Liver (tissue), 9 donors: ENCODE results near the gene FAM53B. TPM values are rescaled to one million over a fixed set of nuclear protein-coding genes. Genes with fewer than 3 reads are reported as not detected.

Experiments
- DNase-seq: peaks from one replicate; pipeline ENCODE4 v3.0.0-alpha.2; 2017; ENCODE audit warnings: low spot score
- H3K27ac ChIP-seq, 2 donors: one replicate each; pipeline ENCODE4 v1.7.0; 2013; ENCODE audit warnings: inconsistent platforms in 2 of 2, low read length in 2 of 2, control low read depth in 1 of 2, low read depth in 1 of 2, mild to moderate bottlenecking in 1 of 2
- H3K27me3 ChIP-seq, 4 donors: one replicate each; pipeline versions ENCODE4 v1.6.1 to v1.7.0; 2013; ENCODE audit warnings: low read length in 3 of 4, inconsistent platforms in 1 of 4, mild to moderate bottlenecking in 1 of 4, moderate library complexity in 1 of 4; ENCODE audit not compliant: control insufficient read depth in 4 of 4, insufficient read depth in 4 of 4
- H3K36me3 ChIP-seq, 4 donors: one replicate each; pipeline versions ENCODE4 v1.6.1 to v1.7.0; 2013; ENCODE audit warnings: low read length in 3 of 4, mild to moderate bottlenecking in 3 of 4, low read depth in 1 of 4, moderate library complexity in 1 of 4; ENCODE audit not compliant: control insufficient read depth in 4 of 4, insufficient read depth in 3 of 4
- H3K4me1 ChIP-seq, 4 donors: one replicate each; pipeline versions ENCODE4 v1.6.1 to v1.7.0; 2013; ENCODE audit warnings: low read length in 3 of 4, mild to moderate bottlenecking in 3 of 4, moderate library complexity in 1 of 4; ENCODE audit not compliant: control insufficient read depth in 4 of 4, insufficient read depth in 4 of 4
- H3K4me3 ChIP-seq, 3 donors: one replicate each; pipeline versions ENCODE4 v1.6.1 to v1.7.0; 2013; ENCODE audit warnings: low read length in 3 of 3, control low read depth in 1 of 3, low read depth in 1 of 3, mild to moderate bottlenecking in 1 of 3
- H3K9ac ChIP-seq, 2 donors: one replicate each; pipeline ENCODE4 v1.7.0; 2013; ENCODE audit warnings: low read length in 2 of 2, mild to moderate bottlenecking in 2 of 2, moderate library complexity in 2 of 2, control low read depth in 1 of 2, low read depth in 1 of 2
- H3K9me3 ChIP-seq, 4 donors: one replicate each; pipeline versions ENCODE4 v1.6.1 to v1.7.0; 2013; ENCODE audit warnings: low read length in 3 of 4; ENCODE audit not compliant: control insufficient read depth in 4 of 4
- ATF3 ChIP-seq: IDR thresholded peaks from 2 replicates; pipeline ENCODE4 v1.6.1; 2016; ENCODE audit warnings: antibody characterized with exemption
- CTCF ChIP-seq: fragments of 150-350 bp; IDR thresholded peaks from 2 replicates; pipeline ENCODE4 v1.5.1; 2017; ENCODE audit warnings: improper control_type of control experiment, low read depth, low read length; ENCODE audit not compliant: missing input control
- EGR1 ChIP-seq, 2 donors: IDR thresholded peaks; 2 replicates each; pipeline ENCODE4 v1.6.1; 2016 to 2018; ENCODE audit warnings: antibody characterized with exemption in 2 of 2, low read depth in 2 of 2
- FOXA1 ChIP-seq: IDR thresholded peaks from 2 replicates; pipeline ENCODE4 v1.6.1; 2016; ENCODE audit warnings: antibody characterized with exemption
- FOXA2 ChIP-seq: IDR thresholded peaks from 2 replicates; pipeline ENCODE4 v1.6.1; 2016; ENCODE audit warnings: antibody characterized with exemption
- GABPA ChIP-seq, 2 donors: IDR thresholded peaks in 1 of 2; conservative IDR thresholded peaks in 1 of 2; 2 replicates each; pipeline ENCODE4 v1.6.1; 2016; ENCODE audit warnings: antibody characterized with exemption in 2 of 2, mild to moderate bottlenecking in 1 of 2, moderate library complexity in 1 of 2
- HNF4A ChIP-seq, 2 donors: conservative IDR thresholded peaks; 2 replicates each; pipeline ENCODE4 v1.6.1; 2016; ENCODE audit warnings: antibody characterized with exemption in 2 of 2, mild to moderate bottlenecking in 2 of 2
- HNF4G ChIP-seq: IDR thresholded peaks from 2 replicates; pipeline ENCODE4 v1.6.1; 2016; ENCODE audit warnings: antibody characterized with exemption
- JUND ChIP-seq, 2 donors: IDR thresholded peaks; 2 replicates each; pipeline ENCODE4 v1.6.1; 2016; ENCODE audit warnings: antibody characterized with exemption in 2 of 2
- MAX ChIP-seq: IDR thresholded peaks from 2 replicates; pipeline ENCODE4 v1.6.1; 2016; ENCODE audit warnings: antibody characterized with exemption
- NR2F2 ChIP-seq: IDR thresholded peaks from 2 replicates; pipeline ENCODE4 v1.6.1; 2016; ENCODE audit warnings: antibody characterized with exemption
- RAD21 ChIP-seq, 2 donors: IDR thresholded peaks; 2 replicates each; pipeline ENCODE4 v1.6.1; 2016; ENCODE audit warnings: antibody characterized with exemption in 2 of 2, mild to moderate bottlenecking in 2 of 2
- REST ChIP-seq: IDR thresholded peaks from 2 replicates; pipeline ENCODE4 v1.6.1; 2016; ENCODE audit warnings: antibody characterized with exemption, mild to moderate bottlenecking
- RXRA ChIP-seq, 2 donors: IDR thresholded peaks; 2 replicates each; pipeline ENCODE4 v1.6.1; 2017 to 2018; ENCODE audit warnings: antibody characterized with exemption in 2 of 2, mild to moderate bottlenecking in 1 of 2
- SP1 ChIP-seq: IDR thresholded peaks from 2 replicates; pipeline ENCODE4 v1.6.1; 2018; ENCODE audit warnings: antibody characterized with exemption, mild to moderate bottlenecking
- YY1 ChIP-seq: IDR thresholded peaks from 2 replicates; pipeline ENCODE4 v1.6.1; 2016; ENCODE audit warnings: antibody characterized with exemption, mild to moderate bottlenecking
- ZBTB33 ChIP-seq: IDR thresholded peaks from 2 replicates; pipeline ENCODE4 v1.6.1; 2016; ENCODE audit warnings: antibody characterized with exemption
- WGBS: extraction: QIAGEN DNeasy Blood & Tissue Kit; methylation state at CpG from one replicate; pipeline ENCODE4 v1.1.7; 2013; 5-methylcytosine and 5-hydroxymethylcytosine counted together
- polyA plus RNA-seq, 2 donors: library from polyadenylated mRNA; stranded (reverse) in 1 of 2; unstranded in 1 of 2; fragments of 200-250 nt in 1 of 2; fragments of >200 nt in 1 of 2; fragmentation: Nextera tagmentation in 1 of 2; extraction: Ambion mirVana in 1 of 2; gene quantifications; one replicate each; pipeline versions ENCODE4 v1.2.1 to v1.2.3, GENCODE V29; 2013 to 2015
- total RNA-seq, 2 donors: library from RNA; depleted of rRNA; stranded (reverse); fragments of >200 nt; gene quantifications; one replicate each; pipeline ENCODE4 v1.2.3, GENCODE V29; 2014
- donor health status: healthy.
- donor health status: healthy.
- donor health status: healthy.
- donor health status: healthy.
- donor health status: healthy.

FAM53B gene
- total and polyA plus RNA-seq, 4 donors = 1.1 to 24.0 (median 6.3) TPM

GRCh38 chr10:124578231-124579010 is 165.8 kb downstream of the FAM53B start:
- Histone ChIP-seq H3K36me3 (no peaks in the 10 kb centered on the region), H3K4me1 (no peaks in the 10 kb centered on the region), H3K27ac (no peak overlapping the region), H3K9ac (no peak overlapping the region), H3K4me3 (no peak overlapping the region), H3K27me3 (no peaks in the 10 kb centered on the region), H3K9me3 (no peaks in the 10 kb centered on the region)
- TF ChIP-seq YY1 = no peak
- no peak for TF ChIP-seq ZBTB33
- no peak for TF ChIP-seq SP1
- TF ChIP-seq GABPA (IDR thresholded peaks at IDR 0.05 in 1 of 2, conservative IDR thresholded peaks at IDR 0.05 in 1 of 2) = no peak
- no peak for TF ChIP-seq ATF3
- TF ChIP-seq FOXA1 = no peak
- TF ChIP-seq REST = no peak
- TF ChIP-seq HNF4A (conservative IDR thresholded peaks at IDR 0.05) = no peak
- no peak for TF ChIP-seq JUND (IDR thresholded peaks at IDR 0.05)
- no peak for TF ChIP-seq RXRA (IDR thresholded peaks at IDR 0.05)
- no peak for TF ChIP-seq MAX
- TF ChIP-seq FOXA2 = no peak
- no peak for TF ChIP-seq CTCF
- no peak for TF ChIP-seq EGR1 (IDR thresholded peaks at IDR 0.05; ENCODE audit: low read depth in 2 of 2)
- TF ChIP-seq NR2F2 = no peak
- no peak for TF ChIP-seq HNF4G
- TF ChIP-seq RAD21 (IDR thresholded peaks at IDR 0.05) = no peak
- 94% methylated on average over 23 of the region's 23 CpGs for WGBS
- DNase-seq = no peak
